Prostate gland (tissue), 2 donors: Measurements from ENCODE around the gene ZC3H13.

Source experiments
- CTCF ChIP-seq, 4 experiments: fragments of 200-600 bp in 2 of 4; fragments of 450-650 bp in 2 of 4; sonication (generic) in 2 of 4; IDR thresholded peaks; 1 replicate in 3 of 4; 2 replicates in 1 of 4; pipeline ENCODE4 v1.5.1; 2016 to 2019; ENCODE audit warnings: antibody characterized with exemption in 4 of 4, mild to moderate bottlenecking in 2 of 4, moderate library complexity in 2 of 4
- POLR2A ChIP-seq: fragments of 450-650 bp; IDR thresholded peaks from one replicate; pipeline ENCODE4 v1.6.1; 2016; ENCODE audit warnings: antibody characterized with exemption, mild to moderate bottlenecking

- TF ChIP-seq POLR2A, result no peak
- no peak for TF ChIP-seq CTCF (IDR thresholded peaks at IDR 0.05)
Measured at GRCh38 chr13:46051968-46052318, 603 bp downstream of the ZC3H13 start.
